Epithelial cell of proximal tubule (primary cell): ENCODE results near the gene CDH6. TPM values are rescaled to one million over a fixed set of nuclear protein-coding genes. Genes with fewer than 3 reads are reported as not detected.

ENCODE experiments used
- DNase-seq: peaks from one replicate; pipeline ENCODE4 v3.0.0-alpha.2; 2011; ENCODE audit warnings: low read depth
- H3K4me3 ChIP-seq: 2 replicates; pipeline ENCODE4 v1.5.1; 2011; ENCODE audit warnings: low read depth, mild to moderate bottlenecking, low read length
- total RNA-seq: library from RNA; depleted of rRNA; stranded (reverse); fragments of >200 nt; gene quantifications from 2 replicates; pipeline ENCODE4 v1.2.3, GENCODE V29; 2015
- TF ChIP-seq, protein P1 (sequence below): conservative IDR thresholded peaks from 2 replicates; pipeline ENCODE4 v1.5.1; 2012; ENCODE audit warnings: low read depth, mild to moderate bottlenecking, low read length

The CDH6 gene
- total RNA-seq, 1 donor from 2014 or later, result 34.9 TPM

DNA sequence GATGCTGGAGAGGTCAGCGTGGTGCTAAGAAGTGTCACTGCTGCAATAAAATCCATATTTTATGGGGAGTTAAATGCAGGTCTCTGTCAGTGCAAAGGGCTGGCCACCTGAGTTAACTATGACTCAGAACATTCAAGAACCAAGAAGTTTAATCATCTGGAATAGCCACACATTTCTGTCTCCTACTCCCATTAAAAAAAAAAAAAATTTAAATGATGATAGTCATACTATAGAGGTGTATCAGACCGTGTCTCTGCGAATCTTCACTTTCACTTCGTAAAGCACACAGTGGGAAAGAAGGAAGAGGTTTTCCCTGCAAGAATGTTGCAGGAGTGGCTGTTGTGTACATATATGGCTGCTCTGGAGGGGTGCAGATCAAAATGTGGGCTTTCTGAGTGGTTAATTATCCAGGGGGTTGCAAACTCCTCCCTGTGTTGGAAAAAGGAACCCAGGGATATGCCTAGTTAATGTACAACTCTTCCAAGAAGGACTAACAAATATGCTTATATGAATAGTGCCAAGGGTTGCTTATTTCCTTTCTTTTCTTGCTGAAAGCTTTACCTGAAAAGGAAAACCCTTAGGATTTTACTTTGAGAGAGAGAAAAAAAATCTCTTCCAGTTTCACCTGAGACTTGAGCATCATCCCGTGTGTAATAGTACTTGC, 1.5 kb downstream of the CDH6 start:
- no peak for DNase-seq
- peak overlapping the region; percentile 87 for H3K4me3 ChIP-seq
- TF ChIP-seq, protein P1, sequence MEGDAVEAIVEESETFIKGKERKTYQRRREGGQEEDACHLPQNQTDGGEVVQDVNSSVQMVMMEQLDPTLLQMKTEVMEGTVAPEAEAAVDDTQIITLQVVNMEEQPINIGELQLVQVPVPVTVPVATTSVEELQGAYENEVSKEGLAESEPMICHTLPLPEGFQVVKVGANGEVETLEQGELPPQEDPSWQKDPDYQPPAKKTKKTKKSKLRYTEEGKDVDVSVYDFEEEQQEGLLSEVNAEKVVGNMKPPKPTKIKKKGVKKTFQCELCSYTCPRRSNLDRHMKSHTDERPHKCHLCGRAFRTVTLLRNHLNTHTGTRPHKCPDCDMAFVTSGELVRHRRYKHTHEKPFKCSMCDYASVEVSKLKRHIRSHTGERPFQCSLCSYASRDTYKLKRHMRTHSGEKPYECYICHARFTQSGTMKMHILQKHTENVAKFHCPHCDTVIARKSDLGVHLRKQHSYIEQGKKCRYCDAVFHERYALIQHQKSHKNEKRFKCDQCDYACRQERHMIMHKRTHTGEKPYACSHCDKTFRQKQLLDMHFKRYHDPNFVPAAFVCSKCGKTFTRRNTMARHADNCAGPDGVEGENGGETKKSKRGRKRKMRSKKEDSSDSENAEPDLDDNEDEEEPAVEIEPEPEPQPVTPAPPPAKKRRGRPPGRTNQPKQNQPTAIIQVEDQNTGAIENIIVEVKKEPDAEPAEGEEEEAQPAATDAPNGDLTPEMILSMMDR, result no peak

GRCh38 chr5:31196309-31196708, 2.8 kb downstream of the CDH6 start:
- no peak for DNase-seq
- H3K4me3 ChIP-seq, result peak overlapping the region; percentile 87
- TF ChIP-seq, protein P1, result peak; percentile 57

DNA sequence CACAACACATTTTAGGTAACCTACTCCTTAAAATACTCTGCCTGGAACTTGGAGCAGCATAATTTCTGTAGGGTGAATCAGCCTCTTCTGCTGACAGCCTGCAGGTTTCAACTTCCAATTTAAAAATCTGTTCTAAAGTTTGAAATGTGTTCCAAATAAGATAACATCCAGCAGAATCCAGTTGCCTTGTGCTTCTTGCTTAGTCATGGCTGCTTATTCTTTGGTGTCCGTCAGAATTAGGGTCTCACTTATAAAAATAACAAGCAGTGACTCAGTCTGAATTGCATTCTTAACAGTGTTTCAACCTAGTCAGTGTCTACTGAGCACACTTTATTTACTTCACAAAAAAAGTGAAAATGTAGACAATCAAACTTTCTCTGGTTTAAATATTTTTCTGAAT, 3.7 kb downstream of the CDH6 start:
- TF ChIP-seq, protein P1, result no peak
- peak overlapping the region; percentile 87 for H3K4me3 ChIP-seq
- no peak for DNase-seq

DNA sequence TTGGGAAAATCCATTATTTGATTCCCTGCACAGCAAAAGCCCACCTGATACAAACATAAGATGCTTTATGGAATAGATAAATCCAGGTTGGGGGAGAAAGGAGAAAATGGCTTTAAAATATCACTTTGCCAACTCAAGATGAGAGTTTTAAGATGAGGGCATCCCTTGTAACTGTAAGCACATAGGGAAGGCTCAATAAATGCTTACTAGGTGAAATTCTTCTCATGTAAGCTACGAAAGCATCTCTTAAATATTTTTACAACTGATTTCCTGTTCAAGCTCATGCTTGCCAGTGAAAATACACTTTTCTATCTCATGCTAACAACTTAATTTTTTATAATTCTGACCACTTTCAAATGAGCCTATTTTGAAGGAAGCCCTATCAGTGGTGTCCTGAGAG, 11.5 kb downstream of the CDH6 start:
- peak overlapping the region; percentile 33 for H3K4me3 ChIP-seq
- TF ChIP-seq, protein P1, result no peak
- DNase-seq, result no peak

- TF ChIP-seq, protein P1, result no peak
- peak overlapping the region; percentile 27 for H3K4me3 ChIP-seq
- no peak for DNase-seq
These were observed 14.6 kb downstream of the CDH6 start for GRCh38 chr5:31208043-31208442.

GRCh38 chr5:31209334-31209733, 15.8 kb downstream of the CDH6 start:
- peak overlapping the region; percentile 10 for H3K4me3 ChIP-seq
- TF ChIP-seq, protein P1, result no peak
- no peak for DNase-seq

DNA sequence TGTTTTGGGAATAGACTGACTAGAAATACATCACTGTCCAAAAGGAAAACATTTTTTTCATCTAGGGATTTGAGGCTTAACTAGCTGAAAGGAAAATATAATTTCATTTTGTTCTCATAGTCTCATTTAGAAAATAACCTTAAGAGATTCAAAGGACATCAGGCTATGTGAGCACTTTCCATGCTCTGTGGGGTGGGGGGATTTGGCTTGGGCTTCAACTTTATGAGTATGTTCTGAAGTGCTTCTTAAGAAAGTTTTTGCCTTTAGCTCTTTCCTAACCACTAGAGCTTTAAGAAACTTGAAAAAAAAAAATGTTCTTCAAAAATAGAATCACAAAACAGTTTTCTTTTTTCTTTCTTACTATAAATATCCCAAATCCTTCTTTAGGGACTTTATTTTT, 17.6 kb downstream of the CDH6 start:
- TF ChIP-seq, protein P1, result no peak
- no peak for DNase-seq
- H3K4me3 ChIP-seq, result peak overlapping the region; percentile 17
